SW480 (cell line): Measurements from ENCODE around the gene ZNF521.

ENCODE experiments used
- DNase-seq: peaks from one replicate; pipeline ENCODE4 v3.0.0-alpha.2; 2016; ENCODE audit warnings: low spot score

ZNF521 gene

GRCh38 chr18:25125680-25126079, 226.3 kb downstream of the ZNF521 start:
- no peak for DNase-seq

GRCh38 chr18:25123438-25124232, 228.3 kb downstream of the ZNF521 start:
- DNase-seq, result no peak

- no peak for DNase-seq
These were observed 230.5 kb downstream of the ZNF521 start for GRCh38 chr18:25121442-25121841.

GRCh38 chr18:25113566-25113965, 238.4 kb downstream of the ZNF521 start:
- no peak for DNase-seq

- DNase-seq, result no peak
These were observed 239.0 kb downstream of the ZNF521 start for GRCh38 chr18:25112821-25113434.

GRCh38 chr18:25111377-25112288, 240.3 kb downstream of the ZNF521 start:
- DNase-seq, result no peak

GRCh38 chr18:25109484-25109883, 242.5 kb downstream of the ZNF521 start:
- no peak for DNase-seq

- no peak for DNase-seq
These were observed 248.4 kb downstream of the ZNF521 start for GRCh38 chr18:25103468-25104155.

- no peak for DNase-seq
These were observed 249.3 kb downstream of the ZNF521 start for GRCh38 chr18:25102662-25103061.

- no peak for DNase-seq
These were observed 251.5 kb downstream of the ZNF521 start for GRCh38 chr18:25100418-25100817.

- DNase-seq, result no peak
These were observed 252.1 kb downstream of the ZNF521 start for GRCh38 chr18:25099895-25100294.

GRCh38 chr18:25097569-25098056, 254.4 kb downstream of the ZNF521 start:
- DNase-seq, result no peak

- no peak for DNase-seq
These were observed 254.9 kb downstream of the ZNF521 start for GRCh38 chr18:25097057-25097456.

GRCh38 chr18:25093141-25093540, 258.8 kb downstream of the ZNF521 start:
- no peak for DNase-seq

- no peak for DNase-seq
These were observed 262.5 kb downstream of the ZNF521 start for GRCh38 chr18:25089470-25089869.

GRCh38 chr18:25086876-25087275, 265.1 kb downstream of the ZNF521 start:
- DNase-seq, result no peak

- no peak for DNase-seq
These were observed 271.0 kb downstream of the ZNF521 start for GRCh38 chr18:25081001-25081400.

GRCh38 chr18:25080211-25080610, 271.8 kb downstream of the ZNF521 start:
- DNase-seq, result no peak

- DNase-seq, result no peak
These were observed 273.8 kb downstream of the ZNF521 start for GRCh38 chr18:25077944-25078723.

- DNase-seq, result no peak
These were observed 274.7 kb downstream of the ZNF521 start for GRCh38 chr18:25077038-25077943.
